ENCODE measurements around the gene GALNT10. TPM values are rescaled to one million over a fixed set of nuclear protein-coding genes. Genes with fewer than 3 reads are reported as not detected.

Gene GALNT10
- total and polyA plus RNA-seq, 10 of the 15 experiments (the other 5 are each of a cell fraction or from before 2014, with no cell fraction given), result 3.9 to 35.4 (median 15.5) TPM

- no peak for TF ChIP-seq BCLAF1 (IDR thresholded peaks at IDR 0.05)
These were observed 30.1 kb downstream of the GALNT10 start (continued) for GRCh38 chr5:154220625-154221024.

- no TSS peak for BruUV-seq (replicated peaks)
- Histone ChIP-seq H3K4me3 (no peak overlapping the region), H3K9ac (ENCODE audit: control insufficient read depth, insufficient read depth, low read length) (no peak overlapping the region; the same call in 1 of the 2 replicates), H3K9me3 (replicated peaks; ENCODE audit: control insufficient read depth, insufficient read depth, low read length) (no peaks in the 10 kb centered on the region; the same call in 1 of the 3 replicates), H3K36me3 (ENCODE audit: control insufficient read depth in 2 of 2, insufficient read depth in 2 of 2, low read length in 1 of 2) (peaks cover 3 to 4% of the 10 kb centered on the region in 2 experiments; a peak in 3 of 4 replicates), H2AFZ (ENCODE audit: control insufficient read depth, low read depth, low read length) (no peak overlapping the region), H3K27me3 (replicated peaks in 1 of 2; ENCODE audit: control insufficient read depth in 2 of 2, insufficient read depth in 2 of 2, low read length in 1 of 2) (no peaks in the 10 kb centered on the region), H4K20me1 (ENCODE audit: control insufficient read depth, insufficient read depth) (no peaks in the 10 kb centered on the region), H3K79me2 (ENCODE audit: control insufficient read depth, insufficient read depth, low read length) (no peaks in the 10 kb centered on the region; the same call in 1 of the 2 replicates), H3K4me1 (ENCODE audit: control insufficient read depth, insufficient read depth, low read length) (peaks cover 2% of the 10 kb centered on the region; the same call in 1 of the 2 replicates), H3K4me2 (ENCODE audit: control insufficient read depth, insufficient read depth) (no peak overlapping the region), H3K27ac (ENCODE audit: control insufficient read depth, insufficient read depth) (no peak overlapping the region)
- intact Hi-C loops (cut with micrococcal nuclease; ENCODE audit: unreplicated experiment), result no loop called here
- no peak for ATAC-seq
- 85% methylated on average over 8 of the region's 8 CpGs for WGBS (ENCODE audit: insufficient coverage, insufficient replicate concordance, low lambda C conversion rate, missing lambda C conversion rate)
- DNase-seq (ENCODE audit: low read depth, low spot score), result no peak
- in situ Hi-C loops (cut with MboI), result no loop called here
- ChIA-PET SMC1A (ENCODE audit: uncharacterized antibody, unreplicated experiment) (interaction anchor here (1.4 kb wide), 1 partner anchor 10 kb away, joined by 5 read pairs; no protein-coding TSS in a partner anchor), POLR2A (interaction anchor here (0.5 kb wide), 1 partner anchor 89 kb away, joined by 3 read pairs; no protein-coding TSS in a partner anchor), CTCF (interaction anchor here (0.5 kb wide), 1 partner anchor 16 kb away, joined by 3 read pairs; no protein-coding TSS in a partner anchor), RAD21 (ENCODE audit: unreplicated experiment) (no interaction called here)
- FAIRE-seq, result no peak
- no peak for TF ChIP-seq SIN3A (IDR thresholded peaks at IDR 0.05; ENCODE audit: low read depth, low read length)
- TF ChIP-seq E2F4 (IDR thresholded peaks at IDR 0.05; ENCODE audit: low read depth, low read length), result no peak
- no peak for TF ChIP-seq CHD1 (IDR thresholded peaks at IDR 0.05; ENCODE audit: low read depth, low read length)
- no peak for TF ChIP-seq EZH2 (IDR thresholded peaks at IDR 0.05; ENCODE audit: borderline replicate concordance, control insufficient read depth, low read depth, low read length)
- TF ChIP-seq POLR2AphosphoS5 (IDR thresholded peaks at IDR 0.05; ENCODE audit: low read length), result no peak
- no peak for TF ChIP-seq MYC (IDR thresholded peaks at IDR 0.05; ENCODE audit: insufficient read depth, insufficient read length, insufficient replicate concordance, low read length, severe bottlenecking)
- no peak for TF ChIP-seq MYB (IDR thresholded peaks at IDR 0.05; ENCODE audit: borderline replicate concordance, low read depth, low read length)
- no peak for TF ChIP-seq HDGF (IDR thresholded peaks at IDR 0.05)
- TF ChIP-seq MAX (IDR thresholded peaks at IDR 0.05; ENCODE audit: low read depth, low read length), result no peak
- TF ChIP-seq IRF4 (IDR thresholded peaks at IDR 0.05; ENCODE audit: low read depth, low read length), result no peak
- TF ChIP-seq PAX8 (IDR thresholded peaks at IDR 0.05), result no peak
- TF ChIP-seq TCF12 (IDR thresholded peaks at IDR 0.05; ENCODE audit: low read depth, low read length), result no peak
- no peak for TF ChIP-seq CBX3 (IDR thresholded peaks at IDR 0.05; ENCODE audit: borderline replicate concordance, low read depth)
- no peak for TF ChIP-seq USF1 (IDR thresholded peaks at IDR 0.05; ENCODE audit: borderline replicate concordance, extremely low read length, insufficient read depth, low read depth, low read length)
- TF ChIP-seq ETV6 (conservative IDR thresholded peaks at IDR 0.05 in 1 of 2, IDR thresholded peaks at IDR 0.05 in 1 of 2; ENCODE audit: borderline replicate concordance in 1 of 2, low read depth in 1 of 2), result no peak
These were observed 30.9 kb downstream of the GALNT10 start for GRCh38 chr5:154221371-154221896.
